Smooth muscle cell (in vitro differentiated cells): ENCODE data around the gene INPP5D. TPM values are rescaled to one million over a fixed set of nuclear protein-coding genes. Genes with fewer than 3 reads are reported as not detected.

Experiments used
- DNase-seq: peaks from one replicate; lab custom pipeline; 2025; ENCODE audit not compliant: unreplicated experiment; lab: John Stamatoyannopoulos, UW
- H2AFZ ChIP-seq: fragments of 200-600 bp; sonication (generic); 2 replicates; pipeline ENCODE4 v1.6.0; 2016; ENCODE audit warnings: antibody characterized with exemption, low read depth, mild to moderate bottlenecking
- H3F3A ChIP-seq: fragments of 200-600 bp; sonication (generic); 2 replicates; pipeline ENCODE4 v1.6.0; 2017; ENCODE audit warnings: antibody characterized with exemption, low read depth
- H3K27ac ChIP-seq: fragments of 200-600 bp; sonication (generic); 2 replicates; pipeline ENCODE4 v1.5.1; 2016; ENCODE audit warnings: low read depth, mild to moderate bottlenecking
- H3K27me3 ChIP-seq: fragments of 200-600 bp; sonication (generic); 2 replicates; pipeline ENCODE4 v1.6.1; 2016; ENCODE audit warnings: low read depth, mild to moderate bottlenecking
- H3K36me3 ChIP-seq: fragments of 200-600 bp; sonication (generic); 2 replicates; pipeline ENCODE4 v1.5.1; 2016; ENCODE audit warnings: low read depth
- H3K4me1 ChIP-seq: fragments of 200-600 bp; sonication (generic); 2 replicates; pipeline ENCODE4 v1.5.1; 2016; ENCODE audit warnings: low read depth
- H3K4me2 ChIP-seq: fragments of 200-600 bp; sonication (generic); 2 replicates; pipeline ENCODE4 v1.6.0; 2016; ENCODE audit warnings: mild to moderate bottlenecking
- H3K4me3 ChIP-seq: fragments of 200-600 bp; sonication (generic); 2 replicates; pipeline ENCODE4 v1.5.1; 2016; ENCODE audit warnings: mild to moderate bottlenecking
- H3K79me2 ChIP-seq: fragments of 200-600 bp; sonication (generic); 2 replicates; pipeline ENCODE4 v1.6.0; 2016; ENCODE audit warnings: low read depth, mild to moderate bottlenecking
- H3K9ac ChIP-seq: fragments of 200-600 bp; sonication (generic); 2 replicates; pipeline ENCODE4 v1.6.0; 2016; ENCODE audit warnings: low read depth
- H3K9me3 ChIP-seq: fragments of 200-600 bp; sonication (generic); replicated peaks from 2 replicates; pipeline ENCODE4 v1.5.1; 2016; ENCODE audit warnings: low read depth
- H4K20me1 ChIP-seq: fragments of 200-600 bp; sonication (generic); 2 replicates; pipeline ENCODE4 v1.6.0; 2016; ENCODE audit warnings: low read depth
- CTCF ChIP-seq: fragments of 200-600 bp; sonication (generic); IDR thresholded peaks from 2 replicates; pipeline ENCODE4 v1.5.1; 2017; ENCODE audit warnings: borderline replicate concordance, mild to moderate bottlenecking, antibody characterized with exemption; ENCODE audit not compliant: insufficient read depth, poor library complexity, severe bottlenecking
- WGBS: methylation state at CpG from one replicate; pipeline ENCODE4 v1.1.7; 2016; ENCODE audit warnings: low lambda C conversion rate; 5-methylcytosine and 5-hydroxymethylcytosine counted together
- polyA plus RNA-seq: library from polyadenylated mRNA; unstranded; fragments of >200 nt; fragmentation: Nextera tagmentation; extraction: Ambion mirVana; gene quantifications from 2 replicates; pipeline ENCODE4 v1.2.1, GENCODE V29; 2016
- total RNA-seq: library from RNA; depleted of rRNA; stranded (reverse); fragments of >200 nt; gene quantifications from 2 replicates; pipeline ENCODE4 v1.2.3, GENCODE V29; 2014

The INPP5D gene
- total and polyA plus RNA-seq, 2 experiments from 2014 or later: 5.6 to 17.8 TPM

- H3K36me3 ChIP-seq: no peaks in the 10 kb centered on the region
- H3F3A ChIP-seq: no peaks in the 10 kb centered on the region
- TF ChIP-seq CTCF: no peak
- WGBS: 80% methylated on average over 7 of the region's 7 CpGs
- no peak overlapping the region for H3K27ac ChIP-seq
- H2AFZ ChIP-seq: no peak overlapping the region
- H3K4me2 ChIP-seq: no peak overlapping the region
- no peak for DNase-seq
- no peaks in the 10 kb centered on the region for H3K4me1 ChIP-seq
- no peaks in the 10 kb centered on the region for H3K9me3 ChIP-seq
- H3K9ac ChIP-seq: no peak overlapping the region
- H3K4me3 ChIP-seq: no peak overlapping the region
- no peaks in the 10 kb centered on the region for H3K27me3 ChIP-seq
- H4K20me1 ChIP-seq: no peaks in the 10 kb centered on the region
- no peaks in the 10 kb centered on the region for H3K79me2 ChIP-seq
Observed at GRCh38 chr2:233174137-233174536, 114.0 kb downstream of the INPP5D start.

GRCh38 chr2:233178994-233179847 is 119.1 kb downstream of the INPP5D start:
- no peak overlapping the region for H2AFZ ChIP-seq
- no peaks in the 10 kb centered on the region for H3K36me3 ChIP-seq
- H3K9me3 ChIP-seq: no peaks in the 10 kb centered on the region
- 86% methylated on average over 14 of the region's 14 CpGs for WGBS
- no peaks in the 10 kb centered on the region for H3K27me3 ChIP-seq
- no peak overlapping the region for H3K4me2 ChIP-seq
- no peaks in the 10 kb centered on the region for H3K79me2 ChIP-seq
- H3K9ac ChIP-seq: no peak overlapping the region
- no peaks in the 10 kb centered on the region for H3K4me1 ChIP-seq
- no peak overlapping the region for H3K27ac ChIP-seq
- H4K20me1 ChIP-seq: no peaks in the 10 kb centered on the region
- no peak for TF ChIP-seq CTCF
- no peaks in the 10 kb centered on the region for H3F3A ChIP-seq
- H3K4me3 ChIP-seq: no peak overlapping the region
- DNase-seq: no peak

- H2AFZ ChIP-seq: no peak overlapping the region
- no peaks in the 10 kb centered on the region for H3K79me2 ChIP-seq
- no peak for DNase-seq
- no peak overlapping the region for H3K4me3 ChIP-seq
- TF ChIP-seq CTCF: no peak
- no peaks in the 10 kb centered on the region for H4K20me1 ChIP-seq
- H3K36me3 ChIP-seq: no peaks in the 10 kb centered on the region
- H3K4me1 ChIP-seq: no peaks in the 10 kb centered on the region
- H3K9ac ChIP-seq: no peak overlapping the region
- no peaks in the 10 kb centered on the region for H3K27me3 ChIP-seq
- H3F3A ChIP-seq: no peaks in the 10 kb centered on the region
- H3K27ac ChIP-seq: no peak overlapping the region
- 97% methylated on average over 5 of the region's 5 CpGs for WGBS
- H3K9me3 ChIP-seq: no peaks in the 10 kb centered on the region
- no peak overlapping the region for H3K4me2 ChIP-seq
Observed at GRCh38 chr2:233179848-233180366, 119.8 kb downstream of the INPP5D start.
